GM12892 (cell line): ENCODE data around the gene OPCML.

Source experiments
- POLR2A ChIP-seq: IDR thresholded peaks from 2 replicates; pipeline ENCODE4 v1.6.1; 2011; ENCODE audit warnings: low read depth, low read length, control low read depth
- TAF1 ChIP-seq: IDR thresholded peaks from 2 replicates; pipeline ENCODE4 v1.6.1; 2011; ENCODE audit warnings: low read depth, mild to moderate bottlenecking, control low read depth, low read length, borderline replicate concordance

DNA sequence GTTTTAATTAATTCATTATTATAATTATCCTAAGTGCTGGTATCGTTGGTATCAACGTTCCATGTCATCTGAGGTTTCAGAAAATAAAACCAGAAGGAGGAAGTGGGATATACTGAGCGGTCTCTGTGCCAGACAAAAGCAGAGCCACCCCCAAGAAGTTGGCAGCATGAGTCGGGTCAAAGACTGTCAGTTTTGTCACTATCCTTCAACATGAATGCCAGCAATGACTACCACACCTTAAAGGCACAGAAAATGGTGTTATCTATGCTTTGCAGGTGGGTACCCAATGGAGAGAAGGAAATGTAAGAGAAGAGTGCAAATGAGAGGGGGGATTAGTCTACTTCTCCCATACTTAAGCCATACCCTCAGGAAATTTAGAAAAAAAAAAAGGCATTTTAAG lies 408.5 kb downstream of the OPCML start:
- TF ChIP-seq POLR2A (no peak), TAF1 (no peak)
